Neural cell (in vitro differentiated cells): ENCODE measurements around the gene SFMBT1. TPM values are rescaled to one million over a fixed set of nuclear protein-coding genes. Genes with fewer than 3 reads are reported as not detected.

Experiments used
- H2AFZ ChIP-seq: fragments of 200-600, 300-800 bp; sonication (generic), shearing (Covaris generic); 2 replicates; pipeline ENCODE4 v1.6.0; 2014; ENCODE audit warnings: low read depth, mild to moderate bottlenecking, antibody characterized with exemption, low read length, moderate library complexity
- H3F3A ChIP-seq: fragments of 200-600 bp; shearing (Covaris generic); 2 replicates; pipeline ENCODE4 v1.6.1; 2016; ENCODE audit warnings: mild to moderate bottlenecking, moderate library complexity, mixed read lengths, antibody characterized with exemption, low read length; ENCODE audit not compliant: insufficient read depth, poor library complexity, severe bottlenecking
- H3K27ac ChIP-seq: fragments of 200-600, 300-800 bp; sonication (generic), shearing (Covaris generic); 2 replicates; pipeline ENCODE4 v1.5.1; 2014; ENCODE audit warnings: mild to moderate bottlenecking, low read length, moderate library complexity
- H3K27me3 ChIP-seq: fragments of 300-800, 200-600 bp; sonication (generic), shearing (Covaris generic); 2 replicates; pipeline ENCODE4 v1.6.0; 2014; ENCODE audit warnings: mild to moderate bottlenecking, low read depth, low read length, moderate library complexity; ENCODE audit not compliant: insufficient read depth
- H3K36me3 ChIP-seq: fragments of 300-800, 200-600 bp; sonication (generic), shearing (Covaris generic); 2 replicates; pipeline ENCODE4 v1.5.1; 2014; ENCODE audit warnings: mild to moderate bottlenecking, antibody characterized with exemption, low read length, moderate library complexity; ENCODE audit not compliant: insufficient read depth
- H3K4me2 ChIP-seq: fragments of 300-800, 200-600 bp; sonication (generic), shearing (Covaris generic); 2 replicates; pipeline ENCODE4 v1.6.0; 2014; ENCODE audit warnings: mild to moderate bottlenecking, low read length
- H3K4me3 ChIP-seq: fragments of 300-800, 200-600 bp; sonication (generic), shearing (Covaris generic); 2 replicates; pipeline ENCODE4 v1.5.1; 2014; ENCODE audit warnings: mild to moderate bottlenecking, low read length, moderate library complexity
- H3K79me2 ChIP-seq: fragments of 200-600 bp; shearing (Covaris generic); replicated peaks from 2 replicates; pipeline ENCODE4 v1.6.0; 2014; ENCODE audit warnings: mild to moderate bottlenecking, low read length, moderate library complexity; ENCODE audit not compliant: insufficient read depth
- H3K9ac ChIP-seq: fragments of 300-800, 200-600 bp; sonication (generic), shearing (Covaris generic); 2 replicates; pipeline ENCODE4 v1.6.1; 2016; ENCODE audit warnings: mild to moderate bottlenecking, low read length, mixed read lengths
- H3K9me2 ChIP-seq: fragments of 200-600 bp; shearing (Covaris generic); 2 replicates; pipeline ENCODE4 v1.6.1; 2016; ENCODE audit warnings: mild to moderate bottlenecking, low read length, mixed read lengths; ENCODE audit not compliant: insufficient read depth
- H3K9me3 ChIP-seq: fragments of 200-600, 300-800 bp; sonication (generic), shearing (Covaris generic); 2 replicates; pipeline ENCODE4 v1.6.1; 2016; ENCODE audit warnings: mild to moderate bottlenecking, mixed run types, low read length, moderate library complexity, mixed read lengths
- H4K20me1 ChIP-seq: fragments of 200-600 bp; shearing (Covaris generic); 2 replicates; pipeline ENCODE4 v1.6.1; 2016; ENCODE audit warnings: mild to moderate bottlenecking, mixed run types; ENCODE audit not compliant: insufficient read depth
- EP300 ChIP-seq: fragments of 450-650 bp; conservative IDR thresholded peaks from 2 replicates; pipeline ENCODE4 v1.6.1; 2014; ENCODE audit warnings: antibody characterized with exemption, mild to moderate bottlenecking, moderate library complexity; ENCODE audit not compliant: poor library complexity, severe bottlenecking
- EZH2 ChIP-seq: fragments of 200-600, 300-800 bp; shearing (Covaris generic), sonication (generic); IDR thresholded peaks from 2 replicates; pipeline ENCODE4 v1.6.1; 2014; ENCODE audit warnings: antibody characterized with exemption, low read length, borderline replicate concordance, mild to moderate bottlenecking; ENCODE audit not compliant: insufficient read depth, poor library complexity, severe bottlenecking
- MXI1 ChIP-seq: fragments of 450-650 bp; conservative IDR thresholded peaks from 2 replicates; pipeline ENCODE4 v1.6.1; 2014; ENCODE audit warnings: antibody characterized with exemption, mild to moderate bottlenecking; ENCODE audit not compliant: poor library complexity, severe bottlenecking
- POLR2AphosphoS5 ChIP-seq: IDR thresholded peaks from 2 replicates; pipeline ENCODE4 v1.6.1; 2012
- RAD21 ChIP-seq: fragments of 450-650 bp; conservative IDR thresholded peaks from 2 replicates; pipeline ENCODE4 v1.6.1; 2014; ENCODE audit warnings: antibody characterized with exemption, mild to moderate bottlenecking, moderate library complexity
- SMC3 ChIP-seq: fragments of 450-650 bp; conservative IDR thresholded peaks from 2 replicates; pipeline ENCODE4 v1.6.1; 2014; ENCODE audit warnings: antibody characterized with exemption, mild to moderate bottlenecking, moderate library complexity; ENCODE audit not compliant: poor library complexity
- TAF1 ChIP-seq: IDR thresholded peaks from 2 replicates; pipeline ENCODE4 v1.6.1; 2012; ENCODE audit warnings: low read depth
- polyA plus RNA-seq: library from polyadenylated mRNA; depleted of rRNA; stranded (reverse); fragments of >200 nt; gene quantifications from 2 replicates; pipeline ENCODE4 v1.2.3, GENCODE V29; 2014
- TF ChIP-seq, protein P1 (sequence below): fragments of 450-650 bp; IDR thresholded peaks from 2 replicates; pipeline ENCODE4 v1.5.1; 2014; ENCODE audit warnings: antibody characterized with exemption, mild to moderate bottlenecking, moderate library complexity; ENCODE audit not compliant: poor library complexity, severe bottlenecking
- TF ChIP-seq, protein P2 (sequence below): IDR thresholded peaks from 2 replicates; pipeline ENCODE4 v1.6.1; 2012; ENCODE audit warnings: borderline replicate concordance

The SFMBT1 gene
- polyA plus RNA-seq, 1 donor from 2014 or later, result 17.3 TPM

DNA sequence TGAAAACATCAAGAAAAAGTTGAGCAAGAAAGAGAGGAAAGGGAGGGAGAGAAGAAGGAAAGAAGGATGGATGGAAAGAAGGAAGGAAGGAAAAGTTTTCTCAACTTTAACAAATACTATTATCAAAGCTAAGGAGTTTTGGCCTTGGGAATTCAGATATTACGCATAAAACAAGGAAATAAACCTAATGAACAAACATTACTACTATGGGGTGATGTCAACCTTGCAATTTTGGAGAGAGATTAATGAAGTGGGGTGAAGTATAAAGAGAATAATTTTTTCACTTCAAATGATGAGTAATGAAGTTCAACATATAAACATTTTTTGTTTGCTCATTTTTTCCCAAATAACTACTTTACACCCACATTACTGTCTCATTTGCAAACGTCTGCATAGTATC is 55.2 kb downstream of the SFMBT1 start:
- Histone ChIP-seq H3K4me3 (no peak overlapping the region), H3K4me2 (no peak overlapping the region), H3K9me2 (no peaks in the 10 kb centered on the region), H3K27me3 (no peaks in the 10 kb centered on the region), H3K79me2 (no peaks in the 10 kb centered on the region), H3K9me3 (no peaks in the 10 kb centered on the region), H4K20me1 (no peaks in the 10 kb centered on the region), H3K9ac (no peak overlapping the region), H3K36me3 (no peaks in the 10 kb centered on the region), H3F3A (no peaks in the 10 kb centered on the region), H3K27ac (no peak overlapping the region), H2AFZ (no peak overlapping the region)
- TF ChIP-seq POLR2AphosphoS5 (no peak), TAF1 (no peak), EZH2 (no peak), SMC3 (no peak), MXI1 (no peak), EP300 (no peak), RAD21 (no peak)
- TF ChIP-seq, protein P1, sequence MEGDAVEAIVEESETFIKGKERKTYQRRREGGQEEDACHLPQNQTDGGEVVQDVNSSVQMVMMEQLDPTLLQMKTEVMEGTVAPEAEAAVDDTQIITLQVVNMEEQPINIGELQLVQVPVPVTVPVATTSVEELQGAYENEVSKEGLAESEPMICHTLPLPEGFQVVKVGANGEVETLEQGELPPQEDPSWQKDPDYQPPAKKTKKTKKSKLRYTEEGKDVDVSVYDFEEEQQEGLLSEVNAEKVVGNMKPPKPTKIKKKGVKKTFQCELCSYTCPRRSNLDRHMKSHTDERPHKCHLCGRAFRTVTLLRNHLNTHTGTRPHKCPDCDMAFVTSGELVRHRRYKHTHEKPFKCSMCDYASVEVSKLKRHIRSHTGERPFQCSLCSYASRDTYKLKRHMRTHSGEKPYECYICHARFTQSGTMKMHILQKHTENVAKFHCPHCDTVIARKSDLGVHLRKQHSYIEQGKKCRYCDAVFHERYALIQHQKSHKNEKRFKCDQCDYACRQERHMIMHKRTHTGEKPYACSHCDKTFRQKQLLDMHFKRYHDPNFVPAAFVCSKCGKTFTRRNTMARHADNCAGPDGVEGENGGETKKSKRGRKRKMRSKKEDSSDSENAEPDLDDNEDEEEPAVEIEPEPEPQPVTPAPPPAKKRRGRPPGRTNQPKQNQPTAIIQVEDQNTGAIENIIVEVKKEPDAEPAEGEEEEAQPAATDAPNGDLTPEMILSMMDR, result no peak
- TF ChIP-seq, protein P2, sequence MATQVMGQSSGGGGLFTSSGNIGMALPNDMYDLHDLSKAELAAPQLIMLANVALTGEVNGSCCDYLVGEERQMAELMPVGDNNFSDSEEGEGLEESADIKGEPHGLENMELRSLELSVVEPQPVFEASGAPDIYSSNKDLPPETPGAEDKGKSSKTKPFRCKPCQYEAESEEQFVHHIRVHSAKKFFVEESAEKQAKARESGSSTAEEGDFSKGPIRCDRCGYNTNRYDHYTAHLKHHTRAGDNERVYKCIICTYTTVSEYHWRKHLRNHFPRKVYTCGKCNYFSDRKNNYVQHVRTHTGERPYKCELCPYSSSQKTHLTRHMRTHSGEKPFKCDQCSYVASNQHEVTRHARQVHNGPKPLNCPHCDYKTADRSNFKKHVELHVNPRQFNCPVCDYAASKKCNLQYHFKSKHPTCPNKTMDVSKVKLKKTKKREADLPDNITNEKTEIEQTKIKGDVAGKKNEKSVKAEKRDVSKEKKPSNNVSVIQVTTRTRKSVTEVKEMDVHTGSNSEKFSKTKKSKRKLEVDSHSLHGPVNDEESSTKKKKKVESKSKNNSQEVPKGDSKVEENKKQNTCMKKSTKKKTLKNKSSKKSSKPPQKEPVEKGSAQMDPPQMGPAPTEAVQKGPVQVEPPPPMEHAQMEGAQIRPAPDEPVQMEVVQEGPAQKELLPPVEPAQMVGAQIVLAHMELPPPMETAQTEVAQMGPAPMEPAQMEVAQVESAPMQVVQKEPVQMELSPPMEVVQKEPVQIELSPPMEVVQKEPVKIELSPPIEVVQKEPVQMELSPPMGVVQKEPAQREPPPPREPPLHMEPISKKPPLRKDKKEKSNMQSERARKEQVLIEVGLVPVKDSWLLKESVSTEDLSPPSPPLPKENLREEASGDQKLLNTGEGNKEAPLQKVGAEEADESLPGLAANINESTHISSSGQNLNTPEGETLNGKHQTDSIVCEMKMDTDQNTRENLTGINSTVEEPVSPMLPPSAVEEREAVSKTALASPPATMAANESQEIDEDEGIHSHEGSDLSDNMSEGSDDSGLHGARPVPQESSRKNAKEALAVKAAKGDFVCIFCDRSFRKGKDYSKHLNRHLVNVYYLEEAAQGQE, result no peak

DNA sequence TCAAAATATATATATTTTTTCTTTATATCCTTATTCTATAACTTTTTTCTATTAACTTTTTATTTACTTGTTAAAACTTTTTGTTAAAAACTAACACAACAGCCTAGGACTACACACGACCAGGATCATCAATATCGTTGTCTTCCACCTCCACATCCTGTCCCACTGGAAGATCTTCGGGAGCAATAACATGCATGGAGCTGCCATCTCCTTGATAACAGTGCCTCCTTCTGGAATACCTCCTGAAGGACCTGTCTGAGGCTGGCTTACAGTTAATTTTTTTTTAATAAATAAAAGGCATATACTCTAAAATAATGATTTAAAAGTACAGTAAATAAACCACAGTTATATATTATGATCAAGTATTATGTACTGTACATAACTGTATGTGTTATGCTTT is 58.9 kb downstream of the SFMBT1 start:
- H3K4me3 ChIP-seq, result no peak overlapping the region
- H3K27me3 ChIP-seq, result no peaks in the 10 kb centered on the region
- H3F3A ChIP-seq, result no peaks in the 10 kb centered on the region
- no peaks in the 10 kb centered on the region for H3K9me3 ChIP-seq
- H4K20me1 ChIP-seq, result no peaks in the 10 kb centered on the region
- H3K27ac ChIP-seq, result no peak overlapping the region
- H3K9me2 ChIP-seq, result no peaks in the 10 kb centered on the region
- no peak overlapping the region for H3K4me2 ChIP-seq
- TF ChIP-seq, protein P1, result no peak
- TF ChIP-seq SMC3, result no peak
- no peak for TF ChIP-seq EZH2
- TF ChIP-seq POLR2AphosphoS5, result no peak
- TF ChIP-seq MXI1, result no peak
- TF ChIP-seq TAF1, result no peak
- no peaks in the 10 kb centered on the region for H3K79me2 ChIP-seq
- no peak overlapping the region for H2AFZ ChIP-seq
- no peak overlapping the region for H3K9ac ChIP-seq
- H3K36me3 ChIP-seq, result no peaks in the 10 kb centered on the region
